Loucy (cell line): ENCODE measurements around the gene DRAM1.

Source experiments
- CTCF ChIP-seq: fragments of 200-600 bp; sonication (generic); conservative IDR thresholded peaks from 2 replicates; pipeline ENCODE4 v1.5.1; 2014; ENCODE audit warnings: mild to moderate bottlenecking, antibody characterized with exemption, low read length
- EZH2phosphoT487 ChIP-seq: fragments of 200-600 bp; IDR thresholded peaks from 2 replicates; pipeline ENCODE4 v1.6.1; 2018; ENCODE audit warnings: antibody characterized with exemption, mild to moderate bottlenecking, moderate library complexity, borderline replicate concordance

GRCh38 chr12:101909646-101910045, 32.3 kb downstream of the DRAM1 start:
- no peak for TF ChIP-seq CTCF
- no peak for TF ChIP-seq EZH2phosphoT487
